Adrenal gland (tissue), 12 donors: Measurements from ENCODE around the gene MYCBP2. TPM values are rescaled to one million over a fixed set of nuclear protein-coding genes. Genes with fewer than 3 reads are reported as not detected.

Experiments
- DNase-seq, 7 donors: peaks; one replicate each; pipeline ENCODE4 v3.0.0-alpha.2; 2019 to 2020
- H3K27ac ChIP-seq, 5 donors: fragments of 200-600 bp; sonication (generic) in 4 of 5; 1 replicate in 3 of 5; 2 replicates in 2 of 5; pipeline versions ENCODE4 v1.5.1 to v1.8.0; 2016 to 2020; ENCODE audit warnings: mild to moderate bottlenecking in 1 of 5
- H3K27me3 ChIP-seq: fragments of 200-600 bp; 2 replicates; pipeline ENCODE4 v1.8.0; 2021
- H3K36me3 ChIP-seq, 2 donors: fragments of 200-600 bp; replicated peaks in 1 of 2; 1 replicate in 1 of 2; 2 replicates in 1 of 2; pipeline versions ENCODE4 v1.5.1 to v1.8.0; 2018 to 2022
- H3K4me1 ChIP-seq, 2 donors: fragments of 200-600 bp; replicated peaks in 1 of 2; 1 replicate in 1 of 2; 2 replicates in 1 of 2; pipeline versions ENCODE4 v1.5.1 to v1.8.0; 2018 to 2021
- H3K4me3 ChIP-seq, 4 donors: fragments of 200-600 bp; sonication (generic) in 3 of 4; one replicate each; pipeline ENCODE4 v1.5.1; 2016 to 2018
- H3K9me3 ChIP-seq, 3 donors: fragments of 200-600 bp; sonication (generic) in 1 of 3; replicated peaks in 1 of 3; 1 replicate in 2 of 3; 2 replicates in 1 of 3; pipeline versions ENCODE4 v1.5.1 to v1.8.0; 2016 to 2021
- CTCF ChIP-seq, 6 experiments: fragments of 450-650 bp in 4 of 6; fragments of 200-600 bp in 2 of 6; sonication (generic) in 1 of 6; IDR thresholded peaks; 1 replicate in 5 of 6; 2 replicates in 1 of 6; pipeline versions ENCODE4 v1.5.1 to v1.8.0; 2016 to 2021; ENCODE audit warnings: antibody characterized with exemption in 6 of 6, mild to moderate bottlenecking in 2 of 6, moderate library complexity in 1 of 6
- POLR2A ChIP-seq, 2 donors: fragments of 450-650 bp; IDR thresholded peaks; one replicate each; pipeline ENCODE4 v1.6.1; 2017; ENCODE audit warnings: antibody characterized with exemption in 2 of 2, mild to moderate bottlenecking in 2 of 2, moderate library complexity in 1 of 2
- WGBS, 4 donors: extraction: QIAGEN DNeasy Blood & Tissue Kit in 2 of 4; methylation state at CpG; one replicate each; pipeline versions ENCODE4 v1.1.5 to v1.1.7; 2013 to 2017; 5-methylcytosine and 5-hydroxymethylcytosine counted together
- intact Hi-C, 2 donors: fragments of 100-400 bp; cut with DNase I; formaldehyde crosslinking; loops; one replicate each; pipeline versions ENCODE4 v1.14.1 to v1.15.0; 2022 to 2023
- polyA plus RNA-seq, 3 donors: library from polyadenylated mRNA; stranded (reverse); fragments of 200-250 nt in 2 of 3; fragments of 350-450 nt in 1 of 3; fragmentation: Illumina TruSeq in 1 of 3; extraction: RNeasy Lipid Tissue Mini Kit (QIAGEN cat#74804) in 1 of 3; gene quantifications; one replicate each; pipeline ENCODE4 v1.2.3, GENCODE V29; 2013 to 2014
- total RNA-seq, 9 donors: library from RNA; depleted of rRNA in 4 of 9; stranded (reverse); fragments of >200 nt in 4 of 9; fragments of 120-200 nt in 1 of 9; fragmentation: NEBNext Ultra II Directional in 1 of 9; extraction: Animal tissue kit (Norgen Biotek cat#: 25700) in 1 of 9; gene quantifications; one replicate each; pipeline versions ENCODE4 v1.1.0 to v1.2.4, GENCODE V29; 2013 to 2023
- donor health status: healthy with polysubstance abuse.
- donor health status: Bipolar disorder and iron deficiency.
- donor health status: DM: yes; HTN: yes; CAD: no.
- donor health status: DM: no; HTN: no; CAD: no.
- donor health status: DM: no; HTN: no; CAD: no.
- donor health status: DM: yes; HTN: yes; CAD: no.

MYCBP2 gene
- total and polyA plus RNA-seq, 12 donors: 28.7 to 126 (median 68.8) TPM

DNA sequence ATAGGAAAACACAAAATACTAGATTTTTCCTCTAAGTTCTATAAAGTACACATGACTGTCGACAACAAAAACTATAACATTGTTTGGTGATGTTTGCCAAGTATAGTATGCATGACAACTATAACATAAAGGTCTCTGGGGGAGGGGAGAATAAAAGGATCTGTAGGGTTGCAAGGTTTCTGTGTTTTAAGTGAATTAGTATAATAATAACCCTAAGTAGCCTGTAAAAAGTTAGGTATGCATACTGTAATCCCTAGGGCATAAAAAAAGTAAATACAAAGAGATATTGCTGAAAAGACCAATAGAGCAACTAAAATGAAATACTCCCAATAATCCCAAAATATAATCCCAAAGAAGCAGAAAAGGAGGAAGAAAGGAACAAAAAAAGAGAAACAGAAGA, 14.6 kb downstream of the MYCBP2 start:
- H3K27ac ChIP-seq: no peak overlapping the region
- no peaks in the 10 kb centered on the region for H3K27me3 ChIP-seq
- TF ChIP-seq POLR2A (IDR thresholded peaks at IDR 0.05) (no peak), CTCF (IDR thresholded peaks at IDR 0.05) (no peak)
- H3K4me1 ChIP-seq: peaks cover 19 to 56% of the 10 kb centered on the region in 2 donors
- WGBS, 4 donors: 63 to 79% (median 69%) methylated on average over 1 of the region's 1 CpG
- no peak overlapping the region for H3K4me3 ChIP-seq
- H3K36me3 ChIP-seq: no peaks in the 10 kb centered on the region
- intact Hi-C loops: no loop called here
- no peak for DNase-seq
- no peaks in the 10 kb centered on the region for H3K9me3 ChIP-seq

DNA sequence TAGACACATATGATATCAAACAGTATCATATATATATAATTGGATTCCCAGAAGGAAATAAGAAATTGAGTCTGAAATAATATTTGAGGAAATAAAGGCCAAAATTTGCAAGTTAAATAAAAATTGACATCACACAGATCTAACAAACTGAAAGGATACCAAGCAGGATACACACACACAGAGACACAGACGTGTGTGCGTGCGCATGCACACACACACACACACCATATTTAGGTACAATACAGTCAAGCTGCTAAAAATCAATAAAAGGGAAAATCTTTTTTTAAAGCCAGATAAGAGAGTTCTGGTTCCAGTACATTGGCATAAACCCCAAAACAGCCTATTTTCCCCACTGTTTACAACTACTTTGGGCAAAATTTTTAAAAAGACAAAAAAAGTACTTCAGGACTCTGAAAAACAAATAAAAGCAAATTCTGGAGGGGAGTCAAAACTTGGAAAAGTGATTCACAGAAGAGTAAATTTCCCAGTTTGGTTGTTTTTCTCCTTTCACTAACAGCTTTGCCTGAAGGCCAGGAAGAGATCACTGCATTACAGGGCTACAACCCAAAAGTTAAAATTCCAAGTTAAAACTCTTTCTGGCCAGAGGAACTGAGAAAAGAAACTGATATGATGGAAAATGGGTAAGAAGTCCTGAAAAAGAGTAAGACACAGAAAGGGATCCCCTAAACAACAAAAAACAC, 16.2 kb downstream of the MYCBP2 start:
- Histone ChIP-seq H3K4me1 (peaks cover 19 to 61% of the 10 kb centered on the region in 2 donors), H3K4me3 (peak overlapping the region in 1 of 4 donors; percentile 13)

GRCh38 chr13:77310161-77310560, 16.7 kb downstream of the MYCBP2 start:
- Histone ChIP-seq H3K9me3 (peaks cover 0 to 2% (median 0%) of the 10 kb centered on the region in 3 donors), H3K27me3 (no peaks in the 10 kb centered on the region), H3K4me3 (no peak overlapping the region), H3K36me3 (no peaks in the 10 kb centered on the region), H3K4me1 (peaks cover 19 to 64% of the 10 kb centered on the region in 2 donors), H3K27ac (peak overlapping the region in 2 of 5 donors; percentile 35 to 63)
- DNase-seq: no peak
- WGBS, 4 donors: 68 to 83% (median 77%) methylated on average over 2 of the region's 2 CpGs
- intact Hi-C loops: no loop called here
- TF ChIP-seq CTCF (IDR thresholded peaks at IDR 0.05) (no peak), POLR2A (IDR thresholded peaks at IDR 0.05) (no peak)

More for the DNA sequence above, 16.2 kb downstream of the MYCBP2 start:
- TF ChIP-seq POLR2A (IDR thresholded peaks at IDR 0.05) (no peak), CTCF (IDR thresholded peaks at IDR 0.05) (no peak)
- Histone ChIP-seq H3K27ac (peak overlapping the region in 3 of 5 donors; percentile 35 to 63 (median 44)), H3K9me3 (no peaks in the 10 kb centered on the region), H3K36me3 (no peaks in the 10 kb centered on the region), H3K27me3 (no peaks in the 10 kb centered on the region)
- 51 to 53% (median 52%) methylated on average over 3 of the region's 3 CpGs for WGBS, 4 donors
- no peak for DNase-seq
- intact Hi-C loops: no loop called here

- intact Hi-C loops: no loop called here
- H3K27me3 ChIP-seq: no peaks in the 10 kb centered on the region
These were observed 17.6 kb downstream of the MYCBP2 start for GRCh38 chr13:77309254-77309653.

More at GRCh38 chr13:77309254-77309653, 17.6 kb downstream of the MYCBP2 start:
- Histone ChIP-seq H3K27ac (no peak overlapping the region), H3K9me3 (peaks cover 0 to 6% (median 6%) of the 10 kb centered on the region in 3 donors), H3K4me3 (no peak overlapping the region), H3K36me3 (no peaks in the 10 kb centered on the region), H3K4me1 (peaks cover 19 to 71% of the 10 kb centered on the region in 2 donors)
- DNase-seq: no peak
- TF ChIP-seq POLR2A (IDR thresholded peaks at IDR 0.05): no peak
- no peak for TF ChIP-seq CTCF (IDR thresholded peaks at IDR 0.05)
- 93 to 98% (median 94%) methylated on average over 2 of the region's 2 CpGs for WGBS, 4 donors
